Peyer's patch (tissue), 4 donors: ENCODE measurements around the gene ITPRIPL1. TPM values are rescaled to one million over a fixed set of nuclear protein-coding genes. Genes with fewer than 3 reads are reported as not detected.
A peak's percentile ranks its signal among the peaks of the same experiment; 100 is the strongest.

Experiments used
- DNase-seq, 3 donors: peaks; one replicate each; pipeline ENCODE4 v3.0.0-alpha.2; 2017 to 2019
- H3K27ac ChIP-seq, 4 donors: fragments of 200-600 bp; sonication (generic); one replicate each; pipeline ENCODE4 v1.5.1; 2016 to 2019
- H3K27me3 ChIP-seq, 2 donors: fragments of 200-600 bp; sonication (generic); one replicate each; pipeline ENCODE4 v1.5.1; 2019
- H3K36me3 ChIP-seq, 3 donors: fragments of 200-600 bp; sonication (generic); one replicate each; pipeline ENCODE4 v1.5.1; 2016 to 2019
- H3K4me1 ChIP-seq, 4 donors: fragments of 200-600 bp; sonication (generic); one replicate each; pipeline ENCODE4 v1.5.1; 2016 to 2019
- H3K4me3 ChIP-seq, 4 donors: fragments of 200-600 bp; sonication (generic); 1 replicate in 3 of 4; 2 replicates in 1 of 4; pipeline ENCODE4 v1.5.1; 2016 to 2019; ENCODE audit warnings: mild to moderate bottlenecking in 1 of 4
- H3K9me3 ChIP-seq, 4 donors: fragments of 200-600 bp; sonication (generic); one replicate each; pipeline ENCODE4 v1.5.1; 2016 to 2019; ENCODE audit warnings: mild to moderate bottlenecking in 1 of 4
- POLR2A ChIP-seq, 2 donors: fragments of 450-650 bp; IDR thresholded peaks; one replicate each; pipeline ENCODE4 v1.5.1; 2017; ENCODE audit warnings: antibody characterized with exemption in 2 of 2, mild to moderate bottlenecking in 2 of 2, moderate library complexity in 2 of 2
- total RNA-seq, 4 donors: library from RNA; depleted of rRNA; stranded (reverse); fragments of >200 nt; gene quantifications; one replicate each; pipeline ENCODE4 v1.1.0, GENCODE V29; 2016
- TF ChIP-seq, protein P1 (sequence below), 6 experiments: fragments of 450-650 bp in 4 of 6; fragments of 200-600 bp in 2 of 6; sonication (generic) in 1 of 6; IDR thresholded peaks; one replicate each; pipeline ENCODE4 v1.5.1; 2017 to 2019; ENCODE audit warnings: antibody characterized with exemption in 6 of 6, mild to moderate bottlenecking in 3 of 6, moderate library complexity in 1 of 6

Gene ITPRIPL1
- total RNA-seq, 4 donors from 2014 or later: 1.1 to 1.3 TPM; not detected in 2

GRCh38 chr2:96296925-96297324 is 28.2 kb upstream of the ITPRIPL1 start:
- Histone ChIP-seq H3K27me3 (no peaks in the 10 kb centered on the region), H3K36me3 (peaks cover 0 to 100% (median 4%) of the 10 kb centered on the region in 3 donors), H3K4me3 (no peak overlapping the region), H3K27ac (no peak overlapping the region), H3K4me1 (no peaks in the 10 kb centered on the region), H3K9me3 (no peaks in the 10 kb centered on the region)
- no peak for DNase-seq
- TF ChIP-seq POLR2A (IDR thresholded peaks at IDR 0.05): no peak
- TF ChIP-seq, protein P1, sequence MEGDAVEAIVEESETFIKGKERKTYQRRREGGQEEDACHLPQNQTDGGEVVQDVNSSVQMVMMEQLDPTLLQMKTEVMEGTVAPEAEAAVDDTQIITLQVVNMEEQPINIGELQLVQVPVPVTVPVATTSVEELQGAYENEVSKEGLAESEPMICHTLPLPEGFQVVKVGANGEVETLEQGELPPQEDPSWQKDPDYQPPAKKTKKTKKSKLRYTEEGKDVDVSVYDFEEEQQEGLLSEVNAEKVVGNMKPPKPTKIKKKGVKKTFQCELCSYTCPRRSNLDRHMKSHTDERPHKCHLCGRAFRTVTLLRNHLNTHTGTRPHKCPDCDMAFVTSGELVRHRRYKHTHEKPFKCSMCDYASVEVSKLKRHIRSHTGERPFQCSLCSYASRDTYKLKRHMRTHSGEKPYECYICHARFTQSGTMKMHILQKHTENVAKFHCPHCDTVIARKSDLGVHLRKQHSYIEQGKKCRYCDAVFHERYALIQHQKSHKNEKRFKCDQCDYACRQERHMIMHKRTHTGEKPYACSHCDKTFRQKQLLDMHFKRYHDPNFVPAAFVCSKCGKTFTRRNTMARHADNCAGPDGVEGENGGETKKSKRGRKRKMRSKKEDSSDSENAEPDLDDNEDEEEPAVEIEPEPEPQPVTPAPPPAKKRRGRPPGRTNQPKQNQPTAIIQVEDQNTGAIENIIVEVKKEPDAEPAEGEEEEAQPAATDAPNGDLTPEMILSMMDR (IDR thresholded peaks at IDR 0.05): no peak

GRCh38 chr2:96301865-96302264 is 23.3 kb upstream of the ITPRIPL1 start:
- Histone ChIP-seq H3K27me3 (no peaks in the 10 kb centered on the region), H3K4me1 (peaks cover 3 to 17% (median 6%) of the 10 kb centered on the region in 4 donors), H3K36me3 (peaks cover 0 to 77% (median 0%) of the 10 kb centered on the region in 3 donors), H3K9me3 (no peaks in the 10 kb centered on the region), H3K4me3 (no peak overlapping the region), H3K27ac (no peak overlapping the region)
- TF ChIP-seq, protein P1 (IDR thresholded peaks at IDR 0.05): no peak
- TF ChIP-seq POLR2A (IDR thresholded peaks at IDR 0.05): no peak
- no peak for DNase-seq

GRCh38 chr2:96304606-96305005 is 20.5 kb upstream of the ITPRIPL1 start:
- DNase-seq: no peak
- H3K36me3 ChIP-seq: peaks cover 0 to 50% (median 0%) of the 10 kb centered on the region in 3 donors
- peak overlapping the region; percentile 66 to 78 (median 70) for H3K4me3 ChIP-seq
- peaks cover 3 to 17% (median 6%) of the 10 kb centered on the region in 4 donors for H3K4me1 ChIP-seq
- peak overlapping the region; percentile 72 to 90 (median 80) for H3K27ac ChIP-seq
- no peaks in the 10 kb centered on the region for H3K27me3 ChIP-seq
- H3K9me3 ChIP-seq: no peaks in the 10 kb centered on the region
- no peak for TF ChIP-seq POLR2A (IDR thresholded peaks at IDR 0.05)
- TF ChIP-seq, protein P1 (IDR thresholded peaks at IDR 0.05): no peak

DNA sequence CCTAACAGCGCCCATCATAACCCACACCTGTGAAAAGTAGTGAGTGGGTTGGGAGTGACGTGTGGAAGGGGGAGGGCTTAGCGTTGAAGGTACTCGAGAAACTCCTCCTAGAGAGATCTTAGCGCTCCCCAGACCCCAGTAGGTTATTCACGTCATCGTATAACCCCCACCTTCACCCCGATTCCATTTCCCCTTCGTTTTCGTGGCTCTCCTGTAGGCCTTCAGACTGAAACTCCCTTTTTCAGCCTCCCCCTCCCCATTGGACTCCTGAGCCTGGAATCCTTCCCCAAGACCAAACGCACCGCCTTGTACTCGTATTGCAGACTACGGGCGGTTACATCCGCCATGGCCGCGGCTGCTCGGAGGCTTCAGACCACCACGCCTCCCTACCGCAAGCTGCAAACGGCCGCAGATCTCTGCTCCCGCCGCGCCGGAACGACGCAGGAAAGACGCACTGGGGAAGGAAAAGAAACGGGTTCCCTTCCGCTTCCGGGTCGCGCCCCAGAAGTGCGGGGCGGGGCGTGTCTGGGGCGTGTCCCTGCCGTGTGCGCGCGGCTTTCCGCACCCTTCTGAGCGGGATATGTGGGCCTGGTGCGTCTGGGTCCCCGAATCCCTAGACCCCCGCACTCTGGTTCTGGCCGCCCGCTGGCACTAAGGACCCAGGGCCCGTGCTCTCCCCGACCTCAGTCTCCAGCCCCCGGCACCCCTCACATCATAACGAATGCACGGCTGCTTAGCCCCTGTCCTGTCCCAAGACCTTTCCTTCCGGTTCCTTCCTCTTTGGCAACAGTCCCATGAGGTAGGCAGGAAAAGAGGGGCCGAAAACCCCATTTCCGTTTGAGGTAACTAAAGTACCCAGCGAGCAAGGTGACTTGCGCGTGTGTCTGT is 19.8 kb upstream of the ITPRIPL1 start, which contains the start of gene SNRNP200:
SNRNP200 (minus strand) TSS at position 456 of the 888 bp plus-strand sequence; CDS start at position 347, 109 bp downstream.
- DNase-seq: peak; percentile 88 to 96 (median 94)
- peak within 1 kb of the TSS; percentile 72 to 90 (median 80) for H3K27ac ChIP-seq
- no peaks in the 10 kb centered on the region for H3K9me3 ChIP-seq
- peak; percentile 78 to 80 for TF ChIP-seq POLR2A (IDR thresholded peaks at IDR 0.05)
- TF ChIP-seq, protein P1 (IDR thresholded peaks at IDR 0.05): no peak
- peak within 1 kb of the TSS; percentile 66 to 78 (median 70) for H3K4me3 ChIP-seq
- peaks cover 3 to 17% (median 6%) of the 10 kb centered on the region in 4 donors for H3K4me1 ChIP-seq
- H3K36me3 ChIP-seq: peaks cover 0 to 42% (median 0%) of the 10 kb centered on the region in 3 donors
- H3K27me3 ChIP-seq: no peaks in the 10 kb centered on the region

DNA sequence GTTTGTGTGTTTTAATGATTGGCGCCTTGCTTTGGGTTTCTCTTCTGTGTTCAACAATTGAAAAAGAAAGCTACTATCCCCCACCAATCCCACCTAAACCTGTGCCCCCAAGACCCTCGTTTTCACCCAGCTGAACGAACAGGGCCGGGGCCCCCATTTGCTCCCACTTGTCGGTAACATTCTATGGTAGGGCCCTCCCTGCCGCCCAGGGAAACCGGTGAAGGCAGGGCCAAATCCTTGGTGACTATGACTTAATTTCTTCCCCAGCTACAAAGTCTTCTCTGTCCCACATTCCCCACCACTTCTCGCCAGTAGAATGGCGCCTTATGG is 19.2 kb upstream of the ITPRIPL1 start:
- peak overlapping the region; percentile 66 to 78 (median 70) for H3K4me3 ChIP-seq
- H3K27me3 ChIP-seq: no peaks in the 10 kb centered on the region
- peaks cover 0 to 36% (median 0%) of the 10 kb centered on the region in 3 donors for H3K36me3 ChIP-seq
- H3K27ac ChIP-seq: peak overlapping the region; percentile 72 to 90 (median 80)
- no peaks in the 10 kb centered on the region for H3K9me3 ChIP-seq
- H3K4me1 ChIP-seq: peaks cover 3 to 17% (median 6%) of the 10 kb centered on the region in 4 donors
- no peak for DNase-seq
- no peak for TF ChIP-seq POLR2A (IDR thresholded peaks at IDR 0.05)
- TF ChIP-seq, protein P1 (IDR thresholded peaks at IDR 0.05): no peak
